Measurements from ENCODE around the gene OR6K3.

GRCh38 chr1:158686111-158687009 is 34.2 kb downstream of the OR6K3 start, which contains the start of gene SPTA1:
- TF ChIP-seq CTCF (IDR thresholded peaks at IDR 0.05) (no peak), POLR2A (IDR thresholded peaks at IDR 0.05) (no peak)
